ENCODE measurements around the gene ACAT2.
"Not testable (repeated sequence)": the region's sequence is repeated elsewhere in the genome, so short reads cannot be mapped to it uniquely, and the experiment has no call there.

ACAT2 gene

DNA sequence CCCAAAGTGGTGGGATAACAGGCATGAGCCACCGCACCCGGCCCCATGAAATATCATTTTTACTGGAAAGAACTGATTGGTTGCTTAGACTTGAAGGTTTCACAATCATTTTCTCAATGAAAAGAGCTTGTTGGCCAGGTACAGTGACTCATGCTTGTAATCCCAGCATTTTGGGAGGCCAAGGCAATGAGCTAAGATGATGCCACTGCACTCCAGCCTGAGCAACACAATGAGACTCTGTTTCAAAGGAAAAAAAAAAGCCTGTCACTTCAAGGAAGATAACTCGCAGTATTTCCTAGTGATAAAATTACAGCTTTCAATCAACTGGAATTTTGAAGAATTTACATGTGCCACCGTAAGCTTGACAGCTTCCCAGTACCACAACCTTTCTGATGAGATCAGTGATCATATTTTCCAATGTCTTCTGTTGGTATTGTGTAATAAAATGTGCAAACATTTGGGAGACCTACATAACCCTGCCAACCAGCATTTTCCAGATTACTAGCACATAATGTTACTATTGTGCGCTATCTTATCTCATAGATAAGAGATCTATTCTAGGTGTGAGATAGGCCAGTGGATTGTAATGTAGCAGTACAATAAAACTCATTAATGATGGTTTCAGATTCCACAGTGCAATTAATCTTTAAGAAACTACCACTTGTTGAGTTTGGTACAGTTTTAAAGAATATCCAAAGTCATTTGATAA, 45.5 kb downstream of the ACAT2 start:
- no peak for DNase-seq

DNA sequence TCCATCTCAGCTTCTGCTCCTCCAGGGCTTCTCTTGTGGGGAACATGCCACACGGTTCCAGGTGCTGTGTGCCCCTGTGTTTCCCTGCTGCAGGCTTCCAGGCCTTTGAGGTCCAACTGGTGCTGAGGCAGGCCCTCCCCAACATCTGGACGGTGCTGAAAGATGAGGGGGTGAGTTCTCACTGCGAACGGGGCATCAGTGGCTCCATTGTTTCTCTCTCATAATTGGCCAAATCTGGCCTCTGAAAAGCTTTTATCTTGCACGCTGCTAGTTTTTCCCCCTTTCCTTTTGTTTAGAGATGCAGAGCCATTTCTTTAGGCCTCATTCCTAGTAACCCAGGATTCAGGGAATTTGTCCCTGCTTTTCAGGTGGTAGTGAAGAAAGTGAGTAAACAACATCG, 46.8 kb downstream of the ACAT2 start:
- DNase-seq = peak in 9 of 58 donors; percentile 6 to 61 (median 31)

DNA sequence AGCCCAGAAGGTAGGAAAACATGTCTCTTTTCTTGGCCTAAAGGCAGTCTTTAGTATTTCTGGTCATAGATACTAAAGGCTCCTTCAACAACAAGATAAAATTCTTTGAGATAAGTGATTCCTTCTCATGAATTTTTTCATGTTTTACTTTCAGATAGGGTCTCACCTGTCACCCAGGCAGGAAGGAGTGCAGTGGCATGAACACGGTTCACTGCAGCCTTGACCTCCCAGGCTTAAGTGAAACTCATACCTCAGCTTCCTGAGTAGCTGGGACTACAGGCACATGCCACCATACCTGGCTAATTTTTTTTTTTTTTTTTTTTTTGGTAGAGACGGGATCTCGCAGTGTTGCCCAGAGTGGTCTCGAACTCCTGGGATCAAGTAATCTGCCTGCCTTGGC, 47.3 kb downstream of the ACAT2 start:
- no peak for DNase-seq

DNA sequence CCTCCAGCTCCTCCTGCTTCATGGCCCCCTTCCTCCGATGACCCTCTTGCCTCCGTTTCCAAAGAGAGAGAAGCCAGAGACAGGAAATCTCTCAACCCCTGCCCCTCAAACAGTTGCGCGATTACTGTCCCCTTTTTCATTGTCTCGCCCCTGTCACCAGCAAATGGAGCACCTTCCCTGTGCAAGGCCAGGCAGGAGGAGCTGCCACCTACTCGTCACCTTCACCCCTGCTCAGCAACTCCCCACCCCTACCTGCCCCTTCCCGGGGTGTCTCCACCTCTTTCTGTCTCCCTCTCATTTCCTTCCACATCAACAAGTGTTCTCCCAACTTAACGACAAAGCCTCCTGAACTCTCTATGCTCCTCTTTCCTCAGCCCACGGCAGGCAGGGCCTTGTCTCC, 51.9 kb downstream of the ACAT2 start:
- DNase-seq = no peak

DNA sequence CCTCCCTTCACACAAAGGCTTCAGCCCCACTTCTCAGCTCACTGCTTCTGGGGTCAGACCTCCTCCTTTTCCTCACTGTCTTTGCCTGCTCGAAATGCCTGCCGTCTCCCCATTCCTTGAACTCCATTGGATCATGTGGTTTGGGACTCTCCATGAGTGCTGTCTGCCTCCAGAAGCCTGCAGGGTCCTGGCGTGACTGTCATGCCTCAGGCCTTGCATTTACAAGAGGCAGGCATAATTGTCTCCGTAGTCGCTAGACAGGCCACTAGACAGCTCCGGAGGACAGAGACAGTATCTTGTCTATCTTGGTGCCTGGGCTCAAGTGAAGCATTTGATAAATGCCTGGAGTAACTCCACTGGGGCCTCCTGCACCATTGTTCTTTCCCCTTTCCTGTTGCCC, 53.6 kb downstream of the ACAT2 start:
- DNase-seq = no peak

DNA sequence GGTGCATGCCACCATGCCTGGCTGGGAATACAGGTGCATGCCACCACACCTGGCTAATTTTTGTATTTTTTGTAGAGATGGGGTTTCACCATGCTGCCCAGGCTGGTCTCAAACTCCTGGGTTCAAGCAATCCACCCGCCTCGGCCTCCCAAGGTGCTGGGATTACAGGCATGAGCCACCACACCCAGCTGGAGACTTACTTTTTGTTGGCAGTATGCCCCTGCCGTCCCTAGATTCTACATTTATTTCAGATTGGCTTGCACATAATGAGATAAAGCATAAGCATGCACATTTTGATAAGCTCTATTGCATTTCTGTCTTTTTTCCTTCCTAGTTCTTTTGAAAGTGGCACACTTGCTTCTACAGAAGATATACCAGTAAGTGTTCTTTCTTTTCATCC, 54.9 kb downstream of the ACAT2 start:
- DNase-seq = not testable (repeated sequence)

DNA sequence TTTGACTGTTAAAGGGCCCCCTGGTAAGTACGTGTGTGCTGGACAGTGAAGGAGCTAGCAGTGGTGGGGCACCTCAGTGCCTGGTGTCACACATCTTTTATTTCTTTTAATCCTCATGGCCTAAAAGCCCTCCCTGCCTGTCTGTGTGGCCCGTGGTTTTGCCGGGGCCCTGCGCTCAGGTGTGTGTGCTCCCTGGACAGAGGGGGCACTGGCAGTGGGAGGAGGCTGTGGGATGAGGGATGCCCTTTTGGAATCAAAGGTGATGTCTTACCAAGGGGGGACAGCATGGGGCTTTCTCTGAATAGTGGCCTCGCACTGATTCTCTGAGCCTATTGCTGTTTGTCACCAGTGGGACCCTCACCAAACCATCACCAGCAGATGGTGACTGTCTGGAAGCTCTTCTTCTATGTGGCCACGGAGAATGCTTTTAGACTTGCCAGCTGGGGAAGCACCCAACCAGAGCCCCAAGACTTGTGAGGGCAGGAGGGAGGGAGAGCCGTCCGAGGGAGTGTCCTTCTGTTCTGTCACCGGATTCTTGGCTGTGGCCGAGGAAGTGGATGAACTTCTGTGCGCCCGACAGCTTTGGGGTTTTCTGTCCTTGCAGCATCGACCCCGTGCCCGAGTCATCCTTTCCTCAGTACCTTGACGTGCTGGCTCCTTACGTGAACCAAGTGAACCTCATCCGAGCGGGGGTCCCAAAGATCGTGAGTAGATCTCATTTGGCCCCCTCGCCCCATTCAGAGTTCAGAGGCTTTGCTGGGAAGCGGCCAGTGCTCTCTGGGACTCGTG, 56.3 kb downstream of the ACAT2 start:
- no peak for DNase-seq

DNA sequence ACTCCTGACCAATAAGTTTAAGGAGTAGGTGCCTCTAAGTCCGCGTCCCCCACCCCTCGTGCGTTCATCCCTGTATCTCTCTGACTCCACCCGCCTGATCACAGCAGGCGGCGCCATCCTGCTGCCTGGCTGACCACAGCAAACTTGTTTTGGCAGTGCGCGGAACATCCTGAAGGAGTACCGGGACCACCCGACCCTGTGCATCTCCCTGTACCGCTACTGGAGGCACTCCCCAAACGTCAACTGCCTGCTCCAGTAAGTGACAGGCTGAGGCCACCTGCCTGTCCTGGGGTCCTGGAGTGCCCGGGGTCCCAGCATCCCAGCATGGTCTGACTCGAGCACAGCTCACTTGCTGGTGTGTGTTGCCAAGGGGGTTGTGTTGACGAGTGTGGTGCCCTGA, 57.3 kb downstream of the ACAT2 start:
- no peak for DNase-seq

DNA sequence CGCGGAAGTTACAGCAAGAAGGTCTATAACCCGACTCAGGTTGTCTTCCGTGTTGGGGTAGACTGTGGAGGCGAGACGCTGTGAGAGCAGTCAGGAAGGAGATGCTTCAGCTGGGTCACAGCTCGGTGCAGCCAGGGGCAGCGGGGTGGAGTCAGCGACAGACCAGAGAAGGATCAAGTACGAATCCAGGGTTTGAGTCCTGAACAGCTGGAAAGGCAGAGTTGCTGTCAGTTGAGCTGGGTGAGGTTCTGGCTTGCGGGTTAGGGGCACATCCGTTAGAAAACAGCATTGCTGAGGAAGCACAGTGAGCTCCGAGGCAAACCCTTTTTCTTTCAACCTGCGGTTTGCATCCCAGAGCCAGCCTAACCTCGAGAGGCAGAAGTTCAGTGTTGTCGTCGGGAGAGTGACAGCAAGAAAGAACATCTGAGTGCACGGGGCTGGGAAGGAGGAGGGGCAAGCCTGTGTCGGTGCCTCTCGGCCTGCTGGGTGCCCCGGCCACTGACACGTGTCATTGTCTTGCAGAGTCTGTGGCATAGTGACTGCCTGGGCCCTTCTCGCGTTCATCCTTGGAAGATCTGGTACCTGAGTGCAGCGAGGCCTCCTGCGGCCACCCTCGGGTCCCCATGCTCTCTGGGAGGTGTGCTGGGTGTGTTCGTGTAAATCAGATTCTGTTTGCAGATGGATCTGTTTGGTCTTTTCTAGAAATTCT, 58.2 kb downstream of the ACAT2 start:
- DNase-seq = no peak

DNA sequence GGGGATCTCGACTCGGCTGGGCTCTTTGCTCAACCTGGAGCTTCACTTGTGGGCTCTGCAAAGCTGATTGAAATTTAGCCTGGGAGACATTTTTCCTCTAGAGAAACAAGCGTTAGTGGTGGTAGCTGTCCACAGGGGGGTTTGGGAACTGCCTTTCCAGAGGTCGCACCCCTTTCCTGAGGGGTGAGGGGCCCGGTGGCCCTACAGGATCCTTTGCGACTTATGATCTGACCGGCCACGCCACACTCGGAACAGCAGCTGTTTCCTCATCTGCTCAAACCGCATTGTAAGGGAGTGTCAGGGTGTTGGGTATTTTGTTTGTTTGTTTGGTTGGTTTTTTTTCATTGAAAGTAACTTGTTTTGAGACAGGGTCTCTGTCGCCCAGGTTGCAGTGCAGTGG, 59.3 kb downstream of the ACAT2 start:
- DNase-seq = no peak

DNA sequence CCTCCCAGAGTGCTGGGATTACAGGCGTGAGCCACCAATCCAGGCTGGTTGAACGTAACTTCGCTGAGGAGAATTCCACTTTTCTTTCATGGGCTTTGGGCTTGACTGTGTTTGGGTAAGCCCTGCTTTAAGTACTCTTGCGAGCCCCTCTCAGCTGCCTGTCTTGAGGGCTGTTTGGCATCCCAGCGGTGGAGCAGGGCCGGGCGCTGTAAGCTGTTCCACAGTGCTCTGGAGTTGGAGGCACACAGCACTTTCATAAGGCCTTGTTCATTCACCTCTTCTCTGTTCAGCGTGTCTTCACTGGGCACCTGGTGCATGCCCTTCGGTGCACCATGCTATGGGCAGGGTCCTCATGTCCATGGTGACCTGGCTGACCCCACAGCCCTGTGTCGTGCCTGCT, 59.9 kb downstream of the ACAT2 start:
- no peak for DNase-seq

DNA sequence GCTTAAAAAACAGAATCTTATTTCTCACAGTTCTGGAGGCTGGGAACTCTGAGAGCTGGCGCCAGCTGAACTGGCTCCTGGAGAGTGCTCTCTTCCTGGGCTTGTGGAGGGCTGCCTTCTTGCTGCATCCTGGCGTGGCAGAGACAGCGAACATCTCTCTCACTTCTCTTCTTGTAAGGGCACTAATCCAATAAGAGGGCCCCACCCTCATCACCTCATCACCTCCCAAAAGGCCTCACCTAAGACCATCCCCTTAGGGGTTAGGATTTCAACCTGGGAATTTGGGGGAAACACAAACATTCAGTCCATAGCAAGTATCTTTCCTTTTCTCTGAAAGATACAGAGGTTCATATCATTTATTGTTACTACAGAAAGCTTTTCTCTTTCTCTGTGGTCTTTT, 62.1 kb downstream of the ACAT2 start:
- DNase-seq = no peak

DNA sequence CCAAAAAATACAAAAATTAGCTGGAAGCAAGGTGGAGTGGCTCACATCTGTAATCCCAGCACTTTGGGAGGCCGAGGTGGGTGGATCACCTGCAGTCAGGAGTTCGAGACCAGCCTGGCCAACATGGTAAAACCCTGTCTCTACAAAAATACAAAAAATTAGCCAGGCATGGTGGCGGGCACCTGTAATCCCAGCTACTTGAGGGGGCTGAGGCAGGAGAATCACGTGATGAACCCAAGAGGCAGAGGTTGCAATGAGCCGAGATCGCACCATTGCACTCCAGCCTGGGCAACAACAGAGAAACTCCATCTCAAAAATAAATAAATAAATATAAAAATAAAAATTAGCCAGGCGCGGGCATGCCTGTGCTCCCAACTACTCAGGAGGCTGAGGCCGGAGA, 62.8 kb downstream of the ACAT2 start:
- DNase-seq = not testable (repeated sequence)

DNA sequence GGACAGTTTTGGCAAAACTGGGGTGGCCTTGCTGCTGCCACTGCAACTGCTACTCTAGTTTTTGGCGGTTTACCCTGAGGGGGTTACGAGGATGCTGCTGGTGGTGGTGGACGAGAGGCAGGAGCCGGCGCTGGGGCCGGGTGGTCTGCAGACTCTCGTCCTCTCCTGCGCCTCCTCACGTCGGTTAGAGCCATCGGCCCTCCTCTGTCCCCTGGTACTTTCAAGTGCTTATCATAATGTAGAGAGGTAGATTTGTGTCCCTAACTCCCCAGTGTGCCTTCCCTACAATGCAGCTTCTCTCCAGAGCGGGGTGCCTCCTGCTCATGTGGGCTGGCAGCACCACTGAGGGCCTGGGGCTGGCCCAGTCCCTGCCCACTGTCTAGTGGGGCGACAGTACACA, 64.2 kb downstream of the ACAT2 start:
- DNase-seq = no peak

DNA sequence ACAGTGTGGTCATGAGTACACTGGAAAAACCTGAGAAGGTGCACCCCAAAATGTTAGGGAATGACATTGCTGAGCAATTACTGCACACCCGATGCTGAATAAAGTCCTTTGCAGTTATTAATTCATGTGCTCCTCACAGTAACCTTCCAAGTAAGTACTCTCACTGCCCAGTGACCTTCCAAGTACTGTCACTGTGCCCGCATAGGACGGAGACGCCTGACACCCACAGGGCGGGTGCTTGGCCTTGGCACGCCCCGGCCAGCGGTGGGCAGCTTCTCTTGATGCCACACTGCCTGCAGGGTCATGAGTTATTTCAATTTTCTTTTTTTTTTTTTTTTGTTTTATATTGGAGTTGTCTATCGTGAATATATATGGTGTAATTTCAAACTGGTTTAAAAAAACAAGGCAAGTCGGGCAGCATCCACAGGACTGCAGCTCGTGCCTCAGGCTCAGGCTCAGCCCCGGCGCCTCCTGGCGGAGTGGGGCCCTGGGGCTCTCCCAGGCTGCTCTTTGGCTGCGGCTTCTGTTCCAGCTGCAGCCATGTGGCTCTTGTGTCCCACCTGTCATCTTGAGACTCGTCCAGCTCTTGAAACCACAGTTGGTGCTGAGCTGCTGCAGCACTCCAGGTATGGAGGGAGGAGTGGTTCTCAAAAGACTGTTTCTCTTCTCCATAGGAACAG, 65.3 kb downstream of the ACAT2 start:
- DNase-seq = no peak

DNA sequence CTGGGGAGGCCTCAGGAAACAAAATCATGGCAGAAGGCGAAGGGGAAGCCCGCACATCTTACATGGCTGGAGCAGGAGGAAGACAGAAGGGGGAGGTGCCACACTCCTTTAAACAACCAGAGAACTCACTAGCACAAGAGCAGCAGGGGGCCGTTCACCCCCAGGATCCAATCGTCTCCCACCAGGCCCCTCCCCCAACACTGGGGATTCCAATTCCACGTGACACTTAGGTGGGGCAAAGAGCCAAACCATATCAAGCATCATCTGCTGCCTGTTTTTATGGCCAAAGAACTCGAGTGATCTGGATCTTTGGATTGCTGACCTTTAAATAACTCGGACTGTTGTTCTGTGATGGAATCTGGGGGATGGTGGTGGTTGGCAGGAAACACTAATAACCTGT, 66.2 kb downstream of the ACAT2 start:
- no peak for DNase-seq

Data from anterior cingulate cortex (tissue), 58 donors.